Measurements from ENCODE around the gene LHCGR. TPM values are rescaled to one million over a fixed set of nuclear protein-coding genes. Genes with fewer than 3 reads are reported as not detected.

Gene LHCGR
- total RNA-seq, 2 experiments from 2014 or later, result not detected

GRCh38 chr2:48673581-48673980 lies 81.9 kb downstream of the LHCGR start:
- TF ChIP-seq CTCF (conservative IDR thresholded peaks at IDR 0.05; ENCODE audit: low read length), result no peak
- no peak for TF ChIP-seq EZH2phosphoT487 (IDR thresholded peaks at IDR 0.05; ENCODE audit: borderline replicate concordance, low read depth, low read length)
- no peaks in the 10 kb centered on the region for H3K9me2 ChIP-seq (ENCODE audit: insufficient read depth, low read length)
- BruUV-seq (replicated peaks), result no TSS peak

GRCh38 chr2:48668992-48669391 lies 86.5 kb downstream of the LHCGR start:
- no peaks in the 10 kb centered on the region for H3K36me3 ChIP-seq (ENCODE audit: insufficient read depth, low read length)
- intact Hi-C loops (cut with micrococcal nuclease; ENCODE audit: unreplicated experiment), result no loop called here
- ChIA-PET CTCF (ENCODE audit: unreplicated experiment) (no interaction called here), POLR2A (interaction anchor here (0.7 kb wide), 1 partner anchor 11 kb away, joined by 3 read pairs; no protein-coding TSS in a partner anchor)
- DNase-seq (ENCODE audit: low spot score), result no peak
- H3K79me2 ChIP-seq (ENCODE audit: insufficient read depth, low read depth, low read length), result no peaks in the 10 kb centered on the region
- H3K4me3 ChIP-seq (ENCODE audit: low read depth, low read length, poor library complexity, severe bottlenecking), result no peak overlapping the region
- no TSS peak for BruUV-seq (replicated peaks)
- H4K20me1 ChIP-seq (ENCODE audit: insufficient read depth, low read length), result no peaks in the 10 kb centered on the region
- no peak overlapping the region for H3K4me2 ChIP-seq (ENCODE audit: low read length)
- H3K9me2 ChIP-seq (ENCODE audit: insufficient read depth, low read length), result no peaks in the 10 kb centered on the region
- H3K27ac ChIP-seq (ENCODE audit: low read depth, low read length, poor library complexity, severe bottlenecking), result no peak overlapping the region
- H3K4me1 ChIP-seq (ENCODE audit: insufficient read depth, low read length, poor library complexity, severe bottlenecking), result no peaks in the 10 kb centered on the region
- no peak overlapping the region for H2AFZ ChIP-seq (ENCODE audit: low read length)
- TF ChIP-seq CTCF (conservative IDR thresholded peaks at IDR 0.05; ENCODE audit: low read length) (no peak), EZH2phosphoT487 (IDR thresholded peaks at IDR 0.05; ENCODE audit: borderline replicate concordance, low read depth, low read length) (no peak)
- no peaks in the 10 kb centered on the region for H3K9me3 ChIP-seq (ENCODE audit: low read length)

More at GRCh38 chr2:48673581-48673980, 81.9 kb downstream of the LHCGR start:
- Histone ChIP-seq H2AFZ (ENCODE audit: low read length) (no peak overlapping the region), H3K4me1 (ENCODE audit: insufficient read depth, low read length, poor library complexity, severe bottlenecking) (no peaks in the 10 kb centered on the region), H3K27ac (ENCODE audit: low read depth, low read length, poor library complexity, severe bottlenecking) (no peak overlapping the region), H3K4me2 (ENCODE audit: low read length) (no peak overlapping the region), H3K79me2 (ENCODE audit: insufficient read depth, low read depth, low read length) (no peaks in the 10 kb centered on the region), H4K20me1 (ENCODE audit: insufficient read depth, low read length) (no peaks in the 10 kb centered on the region), H3K36me3 (ENCODE audit: insufficient read depth, low read length) (no peaks in the 10 kb centered on the region), H3K4me3 (ENCODE audit: low read depth, low read length, poor library complexity, severe bottlenecking) (no peak overlapping the region), H3K9me3 (ENCODE audit: low read length) (no peaks in the 10 kb centered on the region)
- CTCF ChIA-PET (ENCODE audit: unreplicated experiment), result no interaction called here
- DNase-seq (ENCODE audit: low spot score), result no peak
- intact Hi-C loops (cut with micrococcal nuclease; ENCODE audit: unreplicated experiment), result no loop called here
- POLR2A ChIA-PET, result no interaction called here

- Histone ChIP-seq H4K20me1 (ENCODE audit: insufficient read depth, low read length) (no peaks in the 10 kb centered on the region), H3K9me3 (ENCODE audit: low read length) (no peaks in the 10 kb centered on the region), H3K79me2 (ENCODE audit: insufficient read depth, low read depth, low read length) (no peaks in the 10 kb centered on the region), H3K4me1 (ENCODE audit: insufficient read depth, low read length, poor library complexity, severe bottlenecking) (no peaks in the 10 kb centered on the region), H3K27ac (ENCODE audit: low read depth, low read length, poor library complexity, severe bottlenecking) (no peak overlapping the region), H2AFZ (ENCODE audit: low read length) (no peak overlapping the region), H3K36me3 (ENCODE audit: insufficient read depth, low read length) (no peaks in the 10 kb centered on the region), H3K4me2 (ENCODE audit: low read length) (no peak overlapping the region), H3K4me3 (ENCODE audit: low read depth, low read length, poor library complexity, severe bottlenecking) (no peak overlapping the region), H3K9me2 (ENCODE audit: insufficient read depth, low read length) (no peaks in the 10 kb centered on the region)
- TF ChIP-seq EZH2phosphoT487 (IDR thresholded peaks at IDR 0.05; ENCODE audit: borderline replicate concordance, low read depth, low read length) (no peak), CTCF (conservative IDR thresholded peaks at IDR 0.05; ENCODE audit: low read length) (no peak)
- ChIA-PET POLR2A (interaction anchor here (0.5 to 0.7 kb wide), 3 partner anchors 12 to 503 kb away, joined by 3 to 10 read pairs (median 3); partner anchors contain the start of gene FSHR), CTCF (ENCODE audit: unreplicated experiment) (no interaction called here)
- DNase-seq (ENCODE audit: low spot score), result no peak
- no TSS peak for BruUV-seq (replicated peaks)
- intact Hi-C loops (cut with micrococcal nuclease; ENCODE audit: unreplicated experiment), result no loop called here
Observed at GRCh38 chr2:48651158-48651790, 104.2 kb downstream of the LHCGR start.
